SU-DHL-6 (cell line): ENCODE results near the gene DSTN.

Source experiments
- CTCF ChIP-seq: fragments of 200-600 bp; sonication (generic); IDR thresholded peaks from one replicate; pipeline ENCODE4 v1.5.1; 2017; ENCODE audit warnings: antibody characterized with exemption, mild to moderate bottlenecking, low read length, moderate library complexity; ENCODE audit not compliant: insufficient read depth, poor library complexity, severe bottlenecking
- EZH2phosphoT487 ChIP-seq: fragments of 200-600 bp; sonication (generic), shearing (Covaris generic); conservative IDR thresholded peaks from 2 replicates; pipeline ENCODE4 v1.6.1; 2018; ENCODE audit warnings: mild to moderate bottlenecking, antibody characterized with exemption, low read length, moderate library complexity, mixed read lengths

GRCh38 chr20:17598013-17598550 is 28.2 kb downstream of the DSTN start:
- no peak for TF ChIP-seq CTCF
- no peak for TF ChIP-seq EZH2phosphoT487
